HepG2 (cell line): ENCODE results near the gene HOXA11. TPM values are rescaled to one million over a fixed set of nuclear protein-coding genes. Genes with fewer than 3 reads are reported as not detected.
A peak's percentile ranks its signal among the peaks of the same experiment; 100 is the strongest.

Source experiments
- GABPB1 ChIP-seq: IDR thresholded peaks from 2 replicates; pipeline ENCODE4 v1.6.1; 2016; ENCODE audit warnings: mild to moderate bottlenecking, missing genetic modification reagents, moderate library complexity, missing compliant biosample characterization
- HMG20A ChIP-seq: IDR thresholded peaks from 2 replicates; pipeline ENCODE4 v1.6.1; 2016; ENCODE audit warnings: borderline replicate concordance
- HMGXB4 ChIP-seq, 2 experiments: sonication (generic) in 1 of 2; formaldehyde crosslinking in 1 of 2; IDR thresholded peaks; 2 replicates each; pipeline versions ENCODE4 v1.4.0 to v1.6.1; 2018 to 2020; ENCODE audit warnings: missing genetic modification reagents in 2 of 2, borderline replicate concordance in 1 of 2, low read depth in 1 of 2, mild to moderate bottlenecking in 1 of 2, missing biosample characterization in 1 of 2
- IKZF5 ChIP-seq: IDR thresholded peaks from 2 replicates; pipeline ENCODE4 v1.6.1; 2018; ENCODE audit warnings: missing genetic modification reagents, mild to moderate bottlenecking, missing compliant biosample characterization
- PPARG ChIP-seq: conservative IDR thresholded peaks from 2 replicates; pipeline ENCODE4 v1.6.1; 2016; ENCODE audit warnings: missing biosample characterization, missing genetic modification reagents
- PRDM10 ChIP-seq: sonication (generic); formaldehyde crosslinking; IDR thresholded peaks from 2 replicates; pipeline ENCODE4 v1.4.0; 2020; ENCODE audit warnings: low read depth, missing genetic modification reagents
- SCMH1 ChIP-seq: sonication (generic); formaldehyde crosslinking; IDR thresholded peaks from 2 replicates; pipeline ENCODE4 v1.9.0; 2021; ENCODE audit warnings: missing genetic modification reagents, mild to moderate bottlenecking, borderline replicate concordance
- SMAD3 ChIP-seq: sonication (generic); formaldehyde crosslinking; IDR thresholded peaks from 2 replicates; pipeline ENCODE4 v1.4.0; 2020; ENCODE audit warnings: missing genetic modification reagents
- XRCC5 ChIP-seq: fragments of 200-400 bp; formaldehyde crosslinking; optimal IDR thresholded peaks from 2 replicates; pipeline ENCODE3; 2017; ENCODE audit warnings: mild to moderate bottlenecking, low read length
- YEATS2 ChIP-seq: sonication (generic); formaldehyde crosslinking; IDR thresholded peaks from 2 replicates; pipeline ENCODE4 v1.4.0; 2020; ENCODE audit warnings: missing genetic modification reagents, borderline replicate concordance
- ZNF614 ChIP-seq: IDR thresholded peaks from 2 replicates; pipeline ENCODE4 v1.6.1; 2018; ENCODE audit warnings: missing biosample characterization, missing genetic modification reagents, inconsistent platforms, borderline replicate concordance
- ZNF691 ChIP-seq: sonication (generic); formaldehyde crosslinking; IDR thresholded peaks from 2 replicates; pipeline ENCODE4 v1.4.0; 2020; ENCODE audit warnings: missing genetic modification reagents, low read depth, mild to moderate bottlenecking, borderline replicate concordance
- ZNF775 ChIP-seq: sonication (generic); formaldehyde crosslinking; IDR thresholded peaks from 2 replicates; pipeline ENCODE4 v1.4.0; 2020; ENCODE audit warnings: missing genetic modification reagents, mild to moderate bottlenecking, moderate library complexity, borderline replicate concordance
- polyA plus RNA-seq, 8 experiments: library from polyadenylated mRNA; depleted of rRNA in 3 of 8; stranded (reverse) in 7 of 8; unstranded in 1 of 8; fragments of >200 nt; fragmentation: Illumina TruSeq in 4 of 8; extraction: Trizol in 4 of 8; gene quantifications; 2 replicates each; pipeline versions ENCODE4 v1.2.1 to v1.2.3, GENCODE V29; 2011 to 2016; ENCODE audit warnings: low read depth in 4 of 8, missing spikeins in 1 of 8, mixed read lengths in 1 of 8; ENCODE audit not compliant: insufficient read depth in 1 of 8
- total RNA-seq, 5 experiments: library from RNA; depleted of rRNA; stranded (reverse); fragments of >200 nt; fragmentation: Illumina TruSeq; extraction: Trizol; gene quantifications; 2 replicates each; pipeline ENCODE4 v1.2.3, GENCODE V29; 2016; ENCODE audit warnings: low read depth in 1 of 5
- TF ChIP-seq, protein P1 (sequence below): sonication (generic); formaldehyde crosslinking; IDR thresholded peaks from 2 replicates; pipeline ENCODE4 v1.5.1; 2020; ENCODE audit warnings: mild to moderate bottlenecking, missing genetic modification reagents, borderline replicate concordance
- TF ChIP-seq, protein P2 (sequence below): sonication (generic); formaldehyde crosslinking; IDR thresholded peaks from 2 replicates; pipeline ENCODE4 v1.5.0; 2020; ENCODE audit warnings: missing genetic modification reagents
- TF ChIP-seq, protein P3 (sequence below): sonication (generic); formaldehyde crosslinking; IDR thresholded peaks from 2 replicates; pipeline ENCODE4 v1.8.1; 2022; ENCODE audit warnings: mild to moderate bottlenecking, missing genetic modification reagents

HOXA11 gene
- total and polyA plus RNA-seq, 2 of the 13 experiments (the other 11 are each of a cell fraction or from before 2014, with no cell fraction given): not detected

DNA sequence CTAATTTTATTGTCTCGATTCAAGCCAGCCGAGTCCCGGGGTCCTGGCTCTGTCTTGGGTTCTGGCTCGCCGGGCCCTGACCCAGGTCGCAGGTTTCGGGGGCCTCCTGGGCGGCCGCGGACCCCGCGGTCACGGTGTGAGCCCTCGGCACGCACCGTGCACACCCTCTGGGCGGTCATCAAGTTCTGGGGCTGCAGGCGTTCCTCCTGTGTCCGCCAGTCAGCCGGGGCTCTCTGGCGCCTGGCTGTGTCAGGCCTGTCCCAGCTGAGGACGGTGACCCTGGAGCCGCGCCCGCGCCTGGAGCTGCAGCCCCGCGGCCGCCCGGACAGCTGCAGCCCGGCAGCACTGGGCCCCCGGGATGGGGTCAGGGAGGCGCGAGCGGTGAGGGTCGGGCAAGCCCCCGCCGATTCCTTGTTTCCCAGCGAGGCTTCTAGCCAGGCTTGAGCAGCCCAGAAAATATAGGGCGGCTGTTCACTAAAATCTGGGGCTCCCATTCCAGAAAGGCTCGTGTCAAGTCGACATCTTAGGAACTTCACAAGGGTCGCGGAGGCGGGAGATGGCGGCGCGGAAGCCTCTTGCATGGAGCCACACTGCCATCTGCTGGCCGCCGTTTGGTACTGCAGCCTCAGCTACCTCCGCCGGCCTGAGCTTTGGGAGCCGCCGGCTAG, 24.4 kb downstream of the HOXA11 start (continued):
- TF ChIP-seq, protein P1, sequence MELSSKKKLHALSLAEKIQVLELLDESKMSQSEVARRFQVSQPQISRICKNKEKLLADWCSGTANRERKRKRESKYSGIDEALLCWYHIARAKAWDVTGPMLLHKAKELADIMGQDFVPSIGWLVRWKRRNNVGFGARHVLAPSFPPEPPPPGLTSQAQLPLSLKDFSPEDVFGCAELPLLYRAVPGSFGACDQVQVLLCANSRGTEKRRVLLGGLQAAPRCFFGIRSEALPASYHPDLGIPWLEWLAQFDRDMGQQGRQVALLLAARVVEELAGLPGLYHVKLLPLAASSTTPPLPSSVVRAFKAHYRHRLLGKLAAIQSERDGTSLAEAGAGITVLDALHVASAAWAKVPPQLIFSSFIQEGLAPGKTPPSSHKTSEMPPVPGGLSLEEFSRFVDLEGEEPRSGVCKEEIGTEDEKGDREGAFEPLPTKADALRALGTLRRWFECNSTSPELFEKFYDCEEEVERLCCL (CRISPR knock-in tag): no peak
- TF ChIP-seq HMGXB4 (CRISPR knock-in tag; IDR thresholded peaks at IDR 0.05; ENCODE audit: borderline replicate concordance in 1 of 2, low read depth in 1 of 2) (peak; percentile 83 to 87), XRCC5 (peak; percentile 30), ZNF614 (CRISPR knock-in tag) (no peak), HMG20A (CRISPR knock-in tag) (no peak), PRDM10 (CRISPR knock-in tag) (no peak), PPARG (CRISPR knock-in tag) (no peak), ZNF691 (CRISPR knock-in tag) (peak; percentile 28; the same call in 1 of the 2 replicates), GABPB1 (peak; percentile 51; the same call in 1 of the 2 replicates), ZNF775 (CRISPR knock-in tag) (no peak), SMAD3 (CRISPR knock-in tag) (no peak), SCMH1 (CRISPR knock-in tag) (no peak), IKZF5 (CRISPR knock-in tag) (no peak), YEATS2 (CRISPR knock-in tag) (0 out of 2 replicates have a peak, but pooled peaks have one; percentile 44)
- TF ChIP-seq, protein P2, sequence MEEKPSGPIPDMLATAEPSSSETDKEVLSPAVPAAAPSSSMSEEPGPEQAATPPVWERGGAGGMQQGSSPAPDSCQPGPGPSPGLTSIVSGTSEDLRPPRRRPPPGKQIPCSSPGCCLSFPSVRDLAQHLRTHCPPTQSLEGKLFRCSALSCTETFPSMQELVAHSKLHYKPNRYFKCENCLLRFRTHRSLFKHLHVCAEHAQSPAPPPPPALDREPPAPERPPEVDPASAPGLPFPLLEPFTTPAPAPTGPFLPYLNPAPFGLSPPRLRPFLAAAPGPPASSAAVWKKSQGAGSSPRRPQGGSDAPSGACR (CRISPR knock-in tag): 0 out of 2 replicates have a peak, but pooled peaks have one; percentile 36
- TF ChIP-seq, protein P3, sequence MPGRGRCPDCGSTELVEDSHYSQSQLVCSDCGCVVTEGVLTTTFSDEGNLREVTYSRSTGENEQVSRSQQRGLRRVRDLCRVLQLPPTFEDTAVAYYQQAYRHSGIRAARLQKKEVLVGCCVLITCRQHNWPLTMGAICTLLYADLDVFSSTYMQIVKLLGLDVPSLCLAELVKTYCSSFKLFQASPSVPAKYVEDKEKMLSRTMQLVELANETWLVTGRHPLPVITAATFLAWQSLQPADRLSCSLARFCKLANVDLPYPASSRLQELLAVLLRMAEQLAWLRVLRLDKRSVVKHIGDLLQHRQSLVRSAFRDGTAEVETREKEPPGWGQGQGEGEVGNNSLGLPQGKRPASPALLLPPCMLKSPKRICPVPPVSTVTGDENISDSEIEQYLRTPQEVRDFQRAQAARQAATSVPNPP: no peak
